GM19438 (cell line): ENCODE results near the gene SFR1.
"Not testable (repeated sequence)": the region's sequence is repeated elsewhere in the genome, so short reads cannot be mapped to it uniquely, and the experiment has no call there.

ENCODE experiments used
- ATAC-seq: cut with Tn5 transposase; IDR thresholded peaks from one replicate; pipeline ENCODE4 v1.9.1; 2021; ENCODE audit warnings: low read depth; ENCODE audit not compliant: unreplicated experiment

SFR1 gene

DNA sequence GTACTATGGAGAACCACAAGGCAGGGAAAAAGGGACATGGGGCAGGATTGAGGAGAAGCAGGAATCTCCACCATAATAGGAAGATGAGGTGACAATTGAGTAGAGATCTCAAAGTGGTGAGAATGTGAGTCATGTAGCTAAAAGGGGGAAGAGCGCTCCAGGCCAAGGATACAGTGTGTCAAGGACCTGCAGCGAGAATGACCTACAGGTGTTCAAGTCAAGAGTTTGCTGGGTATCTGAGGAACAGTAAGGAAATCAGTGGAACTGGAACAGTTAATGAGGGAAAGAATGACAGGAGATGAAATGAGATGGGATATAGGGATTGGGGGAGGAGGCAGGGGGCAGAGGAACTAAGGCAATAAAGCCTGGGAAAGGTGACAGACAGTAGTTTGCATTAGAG, 33.6 kb downstream of the SFR1 start:
- no peak for ATAC-seq

DNA sequence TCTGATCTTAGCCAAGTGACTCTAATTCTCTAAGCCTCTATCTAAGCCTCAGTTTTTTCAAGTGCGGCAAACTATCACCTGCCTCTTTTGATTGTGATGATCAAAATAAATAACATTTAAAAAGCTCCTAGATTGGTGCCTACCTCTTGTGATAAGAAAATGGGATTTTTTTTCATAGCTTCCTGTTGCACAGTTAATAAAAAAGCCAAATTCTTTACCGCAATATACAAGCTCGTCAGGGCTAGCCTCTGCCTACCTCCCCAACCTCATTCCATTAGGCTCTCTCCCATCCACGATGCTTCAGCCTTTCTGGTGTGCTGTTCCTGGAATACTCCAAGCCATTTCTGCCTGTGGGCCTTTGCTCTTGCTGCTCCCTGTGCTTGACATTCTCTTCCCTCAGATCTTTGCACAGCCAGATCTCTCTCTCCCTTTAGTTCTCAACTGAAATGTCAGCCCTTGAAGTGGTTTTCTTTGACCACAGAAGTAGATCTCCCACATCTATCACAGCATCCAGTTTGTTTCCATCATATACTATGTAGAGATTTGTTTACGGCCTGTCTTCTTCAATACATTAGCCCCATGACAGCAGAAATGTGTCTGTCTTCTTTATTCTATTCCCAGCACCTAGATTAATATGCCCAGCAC, 48.8 kb downstream of the SFR1 start:
- no peak for ATAC-seq

DNA sequence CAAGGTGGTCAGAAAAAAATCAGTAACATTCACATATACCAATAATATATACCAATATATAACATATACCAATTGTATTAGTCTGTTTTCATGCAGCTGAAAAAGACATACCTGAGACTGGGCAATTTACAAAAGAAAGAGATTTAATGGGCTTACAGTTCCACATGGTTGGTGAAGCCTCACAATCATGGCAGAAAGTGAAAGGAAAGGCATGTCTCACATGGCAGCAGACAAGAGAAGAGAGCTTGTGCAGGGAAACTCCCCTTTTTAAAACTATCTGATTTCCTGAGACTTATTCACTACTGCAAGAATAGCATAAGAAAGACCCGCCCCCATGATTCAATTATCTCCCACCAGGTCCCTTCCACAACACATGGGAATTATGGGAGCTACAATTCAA, 52.2 kb downstream of the SFR1 start:
- not testable (repeated sequence) for ATAC-seq
